HEK293 (cell line): ENCODE data around the gene KDM4B.
"Not testable (repeated sequence)": the region's sequence is repeated elsewhere in the genome, so short reads cannot be mapped to it uniquely, and the experiment has no call there.

ENCODE experiments used
- ATF2 ChIP-seq: fragments of 450-650 bp; formaldehyde crosslinking; IDR thresholded peaks from 2 replicates; pipeline ENCODE4 v1.5.1; 2016; ENCODE audit warnings: missing biosample characterization, missing genetic modification characterization, low read depth
- KLF8 ChIP-seq: fragments of 450-650 bp; formaldehyde crosslinking; IDR thresholded peaks from 2 replicates; pipeline ENCODE4 v1.5.1; 2016; ENCODE audit warnings: missing biosample characterization, missing genetic modification characterization
- RBAK ChIP-seq: fragments of 450-650 bp; formaldehyde crosslinking; IDR thresholded peaks from 2 replicates; pipeline ENCODE4 v1.5.1; 2016; ENCODE audit warnings: missing biosample characterization, missing genetic modification characterization
- TCF7L2 ChIP-seq: IDR thresholded peaks from 2 replicates; pipeline ENCODE4 v1.6.1; 2011; ENCODE audit warnings: low read depth, mild to moderate bottlenecking, inconsistent platforms, low read length, moderate library complexity, borderline replicate concordance
- ZNF138 ChIP-seq: fragments of 450-650 bp; formaldehyde crosslinking; IDR thresholded peaks from 2 replicates; pipeline ENCODE4 v1.5.1; 2016; ENCODE audit warnings: missing biosample characterization, missing genetic modification characterization, borderline replicate concordance
- ZNF571 ChIP-seq: fragments of 450-650 bp; formaldehyde crosslinking; IDR thresholded peaks from 2 replicates; pipeline ENCODE4 v1.5.0; 2017; ENCODE audit warnings: missing biosample characterization, missing genetic modification characterization
- ZSCAN30 ChIP-seq: fragments of 450-650 bp; IDR thresholded peaks from 2 replicates; pipeline ENCODE4 v1.5.1; 2018; ENCODE audit warnings: missing biosample characterization, mild to moderate bottlenecking, missing genetic modification characterization, moderate library complexity
- TF ChIP-seq, protein P1 (sequence below): fragments of 450-650 bp; formaldehyde crosslinking; IDR thresholded peaks from 2 replicates; pipeline ENCODE4 v1.5.1; 2016; ENCODE audit warnings: missing biosample characterization, missing genetic modification characterization

DNA sequence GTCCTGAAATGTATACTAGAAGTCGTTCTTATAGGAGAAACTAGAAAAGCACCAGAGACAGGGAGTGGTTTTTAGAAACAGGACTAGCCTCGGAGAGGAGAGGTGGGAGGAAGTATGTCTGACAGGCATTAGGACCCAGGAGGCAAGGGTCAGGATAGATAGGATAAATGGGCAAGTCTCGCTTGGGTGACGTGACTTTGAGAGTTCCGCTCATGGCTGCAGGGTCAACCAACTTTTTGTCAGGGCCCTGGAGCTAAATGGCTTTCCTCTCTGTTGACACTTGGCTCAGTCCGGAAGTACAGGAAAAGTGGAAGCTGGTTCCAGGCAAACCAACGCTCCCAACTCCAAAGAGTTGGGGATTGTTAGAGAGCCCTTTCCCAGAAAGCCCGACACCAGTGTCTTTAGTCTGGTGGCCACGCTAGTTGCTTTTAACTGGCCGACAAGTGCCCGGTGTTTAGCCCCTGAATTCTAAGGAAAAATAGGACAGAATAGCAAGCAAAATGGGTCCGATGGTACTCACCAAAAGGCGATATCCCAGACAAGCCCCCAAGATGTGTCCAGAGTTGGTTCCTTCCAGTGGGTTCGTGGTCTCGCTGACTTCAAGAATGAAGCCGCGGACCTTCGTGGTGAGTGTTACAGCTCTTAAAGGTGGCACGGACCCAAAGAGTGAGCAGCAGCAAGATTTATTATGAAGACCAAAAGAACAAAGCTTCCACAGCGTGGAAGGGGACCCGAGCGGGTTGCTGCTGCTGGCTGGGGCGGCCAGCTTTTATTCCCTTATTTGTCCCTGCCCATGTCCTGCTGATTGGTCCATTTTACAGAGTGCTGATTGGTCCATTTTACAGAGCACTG lies 196.2 kb downstream of the KDM4B start:
- not testable (repeated sequence) for TF ChIP-seq TCF7L2; ZNF571 (tag by site-specific recombination); RBAK; KLF8; ATF2 (tag by site-specific recombination); ZSCAN30; ZNF138
- TF ChIP-seq, protein P1, sequence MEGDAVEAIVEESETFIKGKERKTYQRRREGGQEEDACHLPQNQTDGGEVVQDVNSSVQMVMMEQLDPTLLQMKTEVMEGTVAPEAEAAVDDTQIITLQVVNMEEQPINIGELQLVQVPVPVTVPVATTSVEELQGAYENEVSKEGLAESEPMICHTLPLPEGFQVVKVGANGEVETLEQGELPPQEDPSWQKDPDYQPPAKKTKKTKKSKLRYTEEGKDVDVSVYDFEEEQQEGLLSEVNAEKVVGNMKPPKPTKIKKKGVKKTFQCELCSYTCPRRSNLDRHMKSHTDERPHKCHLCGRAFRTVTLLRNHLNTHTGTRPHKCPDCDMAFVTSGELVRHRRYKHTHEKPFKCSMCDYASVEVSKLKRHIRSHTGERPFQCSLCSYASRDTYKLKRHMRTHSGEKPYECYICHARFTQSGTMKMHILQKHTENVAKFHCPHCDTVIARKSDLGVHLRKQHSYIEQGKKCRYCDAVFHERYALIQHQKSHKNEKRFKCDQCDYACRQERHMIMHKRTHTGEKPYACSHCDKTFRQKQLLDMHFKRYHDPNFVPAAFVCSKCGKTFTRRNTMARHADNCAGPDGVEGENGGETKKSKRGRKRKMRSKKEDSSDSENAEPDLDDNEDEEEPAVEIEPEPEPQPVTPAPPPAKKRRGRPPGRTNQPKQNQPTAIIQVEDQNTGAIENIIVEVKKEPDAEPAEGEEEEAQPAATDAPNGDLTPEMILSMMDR (tag by site-specific recombination) = not testable (repeated sequence)
